Stimulated activated CD4-positive, alpha-beta T cell treated with anti-CD3 and anti-CD28 coated beads, Interleukin-1b, Interleukin-23, amount 100 ng/mL, for 48 hours (primary cell): ENCODE data around the gene VPS13A.
A peak's percentile ranks its signal among the peaks of the same experiment; 100 is the strongest.
"Not testable (repeated sequence)": the region's sequence is repeated elsewhere in the genome, so short reads cannot be mapped to it uniquely, and the experiment has no call there.

Source experiments
- DNase-seq: peaks from one replicate; pipeline ENCODE4 v3.0.0-alpha.2; 2020

The VPS13A gene

GRCh38 chr9:77426712-77427111 lies 249.4 kb downstream of the VPS13A start:
- DNase-seq = no peak

- DNase-seq = no peak
These were observed 250.1 kb downstream of the VPS13A start for GRCh38 chr9:77427256-77427927.

DNA sequence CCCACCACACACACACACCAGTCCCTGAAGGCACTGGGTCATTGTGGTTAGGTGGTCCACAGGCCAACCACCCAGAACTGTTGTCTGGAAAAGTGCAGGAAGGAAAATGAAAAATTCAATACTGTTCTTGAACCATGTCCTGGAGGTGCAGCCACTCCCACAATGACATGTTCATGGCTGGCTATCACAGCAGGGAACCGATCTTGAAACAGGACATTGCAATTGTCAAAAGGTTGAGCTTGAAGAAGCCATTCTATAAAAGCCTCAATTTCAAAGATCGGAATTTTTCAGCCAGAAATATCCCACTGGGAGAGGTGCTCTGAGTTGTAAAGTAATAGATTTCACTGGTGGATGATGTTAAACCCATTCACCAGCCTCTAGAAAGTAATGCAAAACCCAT lies 252.6 kb downstream of the VPS13A start:
- DNase-seq = no peak

DNA sequence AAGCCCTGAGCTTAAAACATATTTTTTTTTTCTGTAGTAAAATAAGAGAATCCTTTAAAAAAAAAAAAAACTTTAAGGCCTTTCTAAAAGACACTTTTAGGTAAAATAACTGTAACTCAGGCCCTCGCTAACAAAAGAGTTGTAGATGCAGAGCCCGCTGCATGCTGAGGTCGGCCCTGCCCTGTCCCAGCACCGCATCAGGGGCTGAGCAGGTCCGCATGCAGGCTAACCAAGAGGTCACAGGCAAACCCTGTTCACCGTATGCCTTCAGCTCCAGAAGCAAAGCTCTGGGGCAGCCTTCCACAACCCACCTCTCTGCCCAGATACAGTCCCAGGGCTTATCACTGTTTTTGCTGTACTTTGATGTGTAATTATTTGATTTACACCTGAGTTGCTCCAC lies 254.7 kb downstream of the VPS13A start:
- no peak for DNase-seq

DNA sequence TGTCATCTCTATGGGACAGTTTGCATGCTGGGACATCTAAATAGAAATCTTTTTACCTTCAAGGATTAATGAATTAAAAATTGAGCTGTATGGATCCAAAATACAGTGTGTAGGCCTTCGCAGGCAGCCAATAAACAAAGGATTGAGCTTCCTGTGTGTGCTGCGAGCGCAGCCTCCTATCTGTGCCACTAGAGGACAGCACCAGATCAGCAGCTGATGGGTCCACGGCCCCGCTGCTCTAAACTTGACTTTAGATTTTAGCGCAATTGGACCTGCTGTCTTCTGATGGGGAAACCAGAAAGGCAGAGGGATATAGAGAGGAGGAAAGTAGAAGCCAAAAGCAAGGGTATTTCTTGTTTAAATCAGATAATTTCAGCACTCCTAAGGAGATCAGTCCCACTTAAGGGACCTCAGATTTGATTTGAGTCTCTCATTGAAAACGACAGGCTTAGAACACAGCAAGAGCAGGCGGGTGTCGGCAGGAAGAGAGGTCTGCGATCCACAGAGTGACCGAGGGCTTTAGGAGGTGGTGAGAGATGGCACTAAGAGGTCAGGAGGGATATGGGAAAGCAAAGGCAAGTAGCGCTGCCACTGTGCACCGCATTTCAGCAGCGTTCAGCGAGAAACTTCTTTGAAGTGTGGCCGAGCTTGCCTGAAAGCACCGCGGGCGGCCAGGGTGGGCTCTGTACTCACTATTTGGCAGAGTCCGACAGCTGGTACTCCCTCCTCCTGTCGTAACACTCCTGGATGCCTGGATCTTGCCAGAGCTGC lies 256.5 kb downstream of the VPS13A start:
- peak; percentile 40 for DNase-seq

- DNase-seq = no peak
These were observed 257.9 kb downstream of the VPS13A start for GRCh38 chr9:77435277-77435676.

- no peak for DNase-seq
These were observed 258.4 kb downstream of the VPS13A start for GRCh38 chr9:77435688-77436087.

DNA sequence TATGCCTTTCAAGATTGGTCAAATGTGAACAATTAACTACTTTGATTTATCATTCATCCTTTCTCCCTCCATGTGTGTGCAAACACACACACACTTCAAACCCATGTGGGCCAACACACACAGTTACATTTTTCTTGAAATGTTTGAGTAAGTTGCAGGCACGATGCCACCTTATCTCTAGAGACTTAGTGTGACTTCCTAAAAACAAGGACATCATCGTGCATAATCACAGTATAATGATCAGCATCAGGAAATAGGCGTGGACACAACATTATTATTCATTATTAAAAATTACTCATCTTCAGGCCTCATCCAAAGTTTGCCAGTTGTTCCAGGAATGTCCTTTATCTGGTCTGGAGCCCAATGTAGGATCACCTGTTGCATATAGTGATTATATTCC lies 261.3 kb downstream of the VPS13A start:
- DNase-seq = no peak

GRCh38 chr9:77440057-77440456 lies 262.7 kb downstream of the VPS13A start:
- DNase-seq = no peak

DNA sequence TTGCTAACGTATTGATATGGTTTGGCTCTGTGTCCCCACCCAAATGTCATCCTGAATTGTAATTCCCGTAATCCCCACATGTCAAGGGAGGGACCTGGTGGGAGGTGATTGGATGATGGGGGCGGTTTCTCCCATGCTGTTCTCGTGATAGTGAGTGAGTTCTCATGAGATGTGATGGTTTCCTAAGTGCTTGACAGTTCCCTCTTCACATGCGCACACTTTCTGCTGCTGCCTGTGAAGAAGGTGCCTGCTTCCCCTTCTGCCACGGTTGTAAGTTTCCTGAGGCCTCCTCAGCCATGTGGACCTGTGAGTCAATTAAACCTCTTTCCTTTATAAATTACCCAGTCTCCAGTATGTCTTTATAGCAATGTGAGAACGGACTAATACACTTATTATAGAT lies 263.8 kb downstream of the VPS13A start:
- not testable (repeated sequence) for DNase-seq

- no peak for DNase-seq
These were observed 265.1 kb downstream of the VPS13A start for GRCh38 chr9:77442436-77442835.

GRCh38 chr9:77447646-77448045 lies 270.3 kb downstream of the VPS13A start:
- DNase-seq = no peak

- DNase-seq = no peak
These were observed 272.1 kb downstream of the VPS13A start for GRCh38 chr9:77449240-77450084.

DNA sequence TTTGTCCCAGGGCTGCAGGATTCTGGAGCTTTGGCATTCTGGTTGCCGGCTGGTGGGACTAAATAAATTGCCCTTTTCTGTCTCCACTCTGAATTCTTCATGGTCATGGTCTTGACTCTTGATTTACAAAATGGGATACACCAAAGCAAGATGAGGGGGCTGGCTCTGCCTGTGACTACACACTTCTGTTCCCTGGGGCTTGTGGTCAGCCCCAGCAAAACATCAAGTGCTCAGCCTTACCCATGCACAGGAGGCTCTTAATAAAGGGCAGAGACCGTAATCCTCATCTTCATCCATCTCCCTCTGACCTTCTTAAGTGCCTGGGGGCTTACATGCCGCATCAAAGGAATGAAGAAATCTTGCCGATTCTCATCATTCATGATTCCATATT lies 272.7 kb downstream of the VPS13A start:
- DNase-seq = no peak

DNA sequence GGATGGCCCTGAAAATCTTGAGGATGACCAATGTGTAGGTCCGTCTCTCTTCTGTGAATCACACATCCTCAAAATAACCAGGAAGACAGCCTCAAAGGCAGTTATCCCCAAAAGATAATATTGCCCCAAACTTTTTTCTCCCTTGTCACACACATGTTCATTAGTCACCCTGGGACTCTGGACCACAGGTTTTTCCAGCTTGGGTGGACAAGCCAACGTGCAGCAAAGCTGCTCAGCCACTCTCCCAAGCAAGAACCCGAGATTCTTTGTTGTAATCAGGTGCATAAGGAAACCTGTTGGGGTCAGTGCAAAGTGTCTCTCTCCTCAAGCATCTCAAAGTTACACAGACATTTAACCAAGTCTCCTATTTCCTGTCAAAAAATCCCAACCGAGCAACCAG lies 274.2 kb downstream of the VPS13A start:
- no peak for DNase-seq

- DNase-seq = no peak
These were observed 276.7 kb downstream of the VPS13A start for GRCh38 chr9:77453825-77454647.

DNA sequence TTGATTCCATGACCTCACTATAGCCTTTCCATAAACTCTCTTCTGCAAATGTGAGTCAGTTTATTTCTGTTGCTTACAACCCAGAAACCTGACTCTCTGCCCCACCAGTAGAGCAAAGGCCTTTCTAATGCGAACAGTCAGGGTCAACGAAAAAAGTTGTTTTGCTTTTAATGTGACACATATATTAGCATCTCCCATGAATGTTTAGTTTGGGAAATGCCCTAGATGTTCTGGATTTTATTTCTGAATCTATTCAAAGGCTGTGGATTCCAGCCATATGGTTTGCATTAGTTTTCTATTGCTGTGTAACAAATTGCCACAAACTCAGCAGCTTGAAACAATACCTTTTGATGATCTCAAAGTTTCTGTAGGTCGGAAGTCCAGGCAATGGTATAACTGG lies 277.3 kb downstream of the VPS13A start:
- DNase-seq = no peak

GRCh38 chr9:77455312-77455927 lies 278.1 kb downstream of the VPS13A start:
- DNase-seq = peak; percentile 33

GRCh38 chr9:77456829-77457437 lies 279.6 kb downstream of the VPS13A start:
- peak; percentile 84 for DNase-seq

DNA sequence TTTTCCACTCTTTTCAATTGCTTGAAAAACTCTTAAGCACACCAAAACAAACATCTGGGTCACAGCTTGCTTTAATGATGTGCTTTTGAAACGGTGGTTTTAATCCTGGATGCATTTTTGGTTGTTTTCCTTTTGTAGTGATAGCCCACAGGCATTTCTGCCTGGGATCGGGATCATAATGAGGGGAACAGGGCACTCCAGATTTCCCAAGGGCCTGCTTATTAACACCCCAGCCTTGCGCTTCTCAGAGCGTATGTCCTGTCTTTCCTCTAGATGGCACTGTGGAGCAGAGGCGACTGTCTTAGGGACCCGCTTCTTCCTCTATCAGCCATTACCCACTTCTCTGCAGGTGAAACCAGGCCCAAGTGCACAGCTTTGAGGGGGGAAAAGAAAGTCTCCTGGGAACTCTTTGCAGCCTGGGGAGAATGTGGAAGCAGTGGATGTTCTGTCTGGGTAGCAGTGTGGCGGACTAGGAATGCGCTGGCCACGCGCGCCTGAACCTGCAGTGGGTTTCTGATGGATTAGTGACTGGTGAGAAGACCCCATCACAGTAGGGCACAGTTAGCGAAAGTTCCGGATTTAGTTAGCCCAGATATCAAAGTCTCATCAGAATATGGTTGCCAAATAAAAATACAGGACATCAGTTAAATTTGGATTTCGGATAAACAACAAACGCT lies 280.7 kb downstream of the VPS13A start:
- DNase-seq = peak; percentile 63

DNA sequence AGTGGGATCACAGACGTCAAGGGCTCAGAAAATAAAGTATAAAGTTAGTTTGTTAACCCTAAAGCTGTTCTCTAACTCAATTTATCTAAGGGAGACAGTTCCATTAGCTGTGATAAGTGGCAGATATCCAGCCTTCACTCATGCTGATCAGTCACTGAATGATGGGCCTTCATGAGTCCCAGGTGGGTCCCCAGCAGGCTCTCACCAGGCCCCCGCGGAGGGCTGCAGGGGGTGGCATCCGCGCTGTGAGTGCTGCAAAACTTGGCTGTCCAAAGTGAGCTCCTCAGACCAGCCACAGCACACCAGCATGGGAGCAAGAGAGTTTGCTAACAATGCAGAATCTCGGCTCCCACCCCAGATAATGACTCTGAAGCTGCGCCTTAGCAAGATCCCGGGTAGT lies 283.6 kb downstream of the VPS13A start:
- DNase-seq = no peak
